ENCODE results near the gene KRTAP9-6.
"Not testable (repeated sequence)": the region's sequence is repeated elsewhere in the genome, so short reads cannot be mapped to it uniquely, and the experiment has no call there.

Gene KRTAP9-6

GRCh38 chr17:41271323-41271722 lies 6.1 kb downstream of the KRTAP9-6 start:
- not testable (repeated sequence) for DNase-seq (ENCODE audit: low spot score)

GRCh38 chr17:41271858-41272257 lies 6.7 kb downstream of the KRTAP9-6 start:
- DNase-seq (ENCODE audit: low spot score): no peak

GRCh38 chr17:41275648-41276190 lies 10.5 kb downstream of the KRTAP9-6 start, which contains the start of gene KRTAP9-7:
KRTAP9-7 (plus strand) TSS chr17:41275698; CDS start chr17:41275698, 0 bp downstream.
- DNase-seq (ENCODE audit: low spot score): not testable (repeated sequence)

- DNase-seq (ENCODE audit: low spot score): no peak
Observed at GRCh38 chr17:41278176-41278955, 13.2 kb downstream of the KRTAP9-6 start.

- no peak for DNase-seq (ENCODE audit: low spot score)
Observed at GRCh38 chr17:41284043-41284442, 18.9 kb downstream of the KRTAP9-6 start.

- no peak for DNase-seq (ENCODE audit: low spot score)
Observed at GRCh38 chr17:41284546-41284945, 19.4 kb downstream of the KRTAP9-6 start.

GRCh38 chr17:41287050-41287449 lies 21.9 kb downstream of the KRTAP9-6 start:
- no peak for DNase-seq (ENCODE audit: low spot score)

- no peak for DNase-seq (ENCODE audit: low spot score)
Observed at GRCh38 chr17:41294016-41294415, 28.8 kb downstream of the KRTAP9-6 start.

- no peak for DNase-seq (ENCODE audit: low spot score)
Observed at GRCh38 chr17:41296846-41297245, 31.7 kb downstream of the KRTAP9-6 start.

- no peak for DNase-seq (ENCODE audit: low spot score)
Observed at GRCh38 chr17:41298458-41299135, 33.4 kb downstream of the KRTAP9-6 start.

- no peak for DNase-seq (ENCODE audit: low spot score)
Observed at GRCh38 chr17:41301204-41301790, 36.1 kb downstream of the KRTAP9-6 start.

GRCh38 chr17:41301916-41302901 lies 37.0 kb downstream of the KRTAP9-6 start, which contains the start of gene KRTAP29-1:
KRTAP29-1 (minus strand) TSS chr17:41302851; CDS start chr17:41302851, 0 bp downstream.
- no peak for DNase-seq (ENCODE audit: low spot score)

- no peak for DNase-seq (ENCODE audit: low spot score)
Observed at GRCh38 chr17:41302981-41303380, 37.8 kb downstream of the KRTAP9-6 start.

- no peak for DNase-seq (ENCODE audit: low spot score)
Observed at GRCh38 chr17:41304091-41304490, 38.9 kb downstream of the KRTAP9-6 start.

GRCh38 chr17:41307647-41308046 lies 42.5 kb downstream of the KRTAP9-6 start:
- no peak for DNase-seq (ENCODE audit: low spot score)

- no peak for DNase-seq (ENCODE audit: low spot score)
Observed at GRCh38 chr17:41308251-41308917, 43.2 kb downstream of the KRTAP9-6 start.

GRCh38 chr17:41308918-41309359 lies 43.8 kb downstream of the KRTAP9-6 start, which contains the start of gene KRTAP16-1:
KRTAP16-1 (minus strand) TSS chr17:41309309; CDS start chr17:41309253, 56 bp downstream.
- DNase-seq (ENCODE audit: low spot score): no peak

- DNase-seq (ENCODE audit: low spot score): no peak
Observed at GRCh38 chr17:41311111-41311510, 45.9 kb downstream of the KRTAP9-6 start.

GRCh38 chr17:41315204-41315794 lies 50.1 kb downstream of the KRTAP9-6 start, which contains the start of gene KRTAP17-1:
KRTAP17-1 (minus strand) TSS chr17:41315710; CDS start chr17:41315650, 60 bp downstream.
- DNase-seq (ENCODE audit: low spot score): no peak
